GM18505 (cell line): ENCODE measurements around the gene TNFAIP8.

Source experiments
- ATAC-seq: cut with Tn5 transposase; IDR thresholded peaks from one replicate; pipeline ENCODE4 v1.9.1; 2021; ENCODE audit not compliant: unreplicated experiment
- POLR2A ChIP-seq: IDR thresholded peaks from 4 replicates; pipeline ENCODE4 v1.6.1; 2011; ENCODE audit warnings: borderline replicate concordance; ENCODE audit not compliant: insufficient read depth, insufficient read length; ENCODE audit errors: extremely low read depth

TNFAIP8 gene

GRCh38 chr5:119321569-119322311 is 34.1 kb upstream of the TNFAIP8 start:
- no peak for TF ChIP-seq POLR2A
- no peak for ATAC-seq

- no peak for TF ChIP-seq POLR2A
- ATAC-seq, result no peak
Observed at GRCh38 chr5:119322312-119322947, 33.4 kb upstream of the TNFAIP8 start.

- peak; percentile 67 for ATAC-seq
Observed at GRCh38 chr5:119322948-119323537, 32.8 kb upstream of the TNFAIP8 start.

GRCh38 chr5:119323601-119324000 is 32.2 kb upstream of the TNFAIP8 start:
- no peak for ATAC-seq
- TF ChIP-seq POLR2A, result no peak

More at GRCh38 chr5:119322948-119323537, 32.8 kb upstream of the TNFAIP8 start:
- no peak for TF ChIP-seq POLR2A

GRCh38 chr5:119324842-119325241 is 31.0 kb upstream of the TNFAIP8 start:
- no peak for TF ChIP-seq POLR2A
- no peak for ATAC-seq

- TF ChIP-seq POLR2A, result no peak
- ATAC-seq, result no peak
Observed at GRCh38 chr5:119327018-119327417, 28.8 kb upstream of the TNFAIP8 start.

- TF ChIP-seq POLR2A, result no peak
- ATAC-seq, result no peak
Observed at GRCh38 chr5:119328753-119329602, 26.8 kb upstream of the TNFAIP8 start.

GRCh38 chr5:119329666-119330065 is 26.2 kb upstream of the TNFAIP8 start:
- TF ChIP-seq POLR2A, result no peak
- no peak for ATAC-seq

GRCh38 chr5:119330367-119331183 is 25.2 kb upstream of the TNFAIP8 start:
- no peak for TF ChIP-seq POLR2A
- no peak for ATAC-seq

- no peak for TF ChIP-seq POLR2A
- no peak for ATAC-seq
Observed at GRCh38 chr5:119331566-119332095, 24.2 kb upstream of the TNFAIP8 start.

GRCh38 chr5:119332208-119332607 is 23.6 kb upstream of the TNFAIP8 start:
- no peak for ATAC-seq
- TF ChIP-seq POLR2A, result no peak

GRCh38 chr5:119332978-119333401 is 22.8 kb upstream of the TNFAIP8 start:
- peak; percentile 25 for ATAC-seq

GRCh38 chr5:119333421-119333851 is 22.4 kb upstream of the TNFAIP8 start:
- TF ChIP-seq POLR2A, result no peak
- peak; percentile 21 for ATAC-seq

More at GRCh38 chr5:119332978-119333401, 22.8 kb upstream of the TNFAIP8 start:
- TF ChIP-seq POLR2A, result peak; percentile 73

- peak; percentile 52 for TF ChIP-seq POLR2A
- ATAC-seq, result no peak
Observed at GRCh38 chr5:119335261-119335677, 20.6 kb upstream of the TNFAIP8 start.
